HCT116 (cell line): Measurements from ENCODE around the gene LMBR1L. TPM values are rescaled to one million over a fixed set of nuclear protein-coding genes. Genes with fewer than 3 reads are reported as not detected.

Source experiments
- ATF3 ChIP-seq: IDR thresholded peaks from 2 replicates; pipeline ENCODE4 v1.6.1; 2012
- CEBPB ChIP-seq: IDR thresholded peaks from 2 replicates; pipeline ENCODE4 v1.6.1; 2012; ENCODE audit warnings: low read depth
- EGR1 ChIP-seq: IDR thresholded peaks from 2 replicates; pipeline ENCODE4 v1.6.1; 2012; ENCODE audit warnings: low read depth
- ELF1 ChIP-seq: IDR thresholded peaks from 2 replicates; pipeline ENCODE4 v1.6.1; 2012; ENCODE audit warnings: low read depth, borderline replicate concordance
- EZH2 ChIP-seq: fragments of 200-600 bp; sonication (generic); IDR thresholded peaks from 2 replicates; pipeline ENCODE4 v1.6.1; 2017; ENCODE audit warnings: antibody characterized with exemption, mixed run types
- POLR2A ChIP-seq: IDR thresholded peaks from 2 replicates; pipeline ENCODE4 v1.7.0; 2011; ENCODE audit warnings: borderline replicate concordance; ENCODE audit not compliant: insufficient read depth, insufficient read length; ENCODE audit errors: extremely low read depth
- SIN3A ChIP-seq: IDR thresholded peaks from 2 replicates; pipeline ENCODE4 v1.6.1; 2012; ENCODE audit warnings: low read depth
- SRF ChIP-seq: IDR thresholded peaks from 2 replicates; pipeline ENCODE4 v1.6.1; 2012; ENCODE audit warnings: low read depth
- ZFX ChIP-seq: fragments of 450-650 bp; IDR thresholded peaks from 2 replicates; pipeline ENCODE4 v1.6.1; 2017
- ZNF274 ChIP-seq: fragments of 200-500 bp; sonication (Bioruptor generic); IDR thresholded peaks from 2 replicates; pipeline ENCODE4 v1.6.1; 2014; ENCODE audit warnings: mild to moderate bottlenecking, low read depth, low read length, inconsistent platforms
- total RNA-seq: library from RNA; stranded (reverse); gene quantifications from one replicate; pipeline ENCODE4 v1.2.1, GENCODE V29; 2021; ENCODE audit not compliant: unreplicated experiment
- TF ChIP-seq, protein P1 (sequence below), 3 experiments: fragments of 200-600 bp in 1 of 3; sonication (generic) in 1 of 3; IDR thresholded peaks in 2 of 3; conservative IDR thresholded peaks in 1 of 3; 2 replicates each; pipeline ENCODE4 v1.5.1; 2012 to 2017; ENCODE audit warnings: low read depth in 2 of 3, low read length in 2 of 3, antibody characterized with exemption in 1 of 3, borderline replicate concordance in 1 of 3, control low read depth in 1 of 3, mild to moderate bottlenecking in 1 of 3, mixed read lengths in 1 of 3, mixed run types in 1 of 3, moderate library complexity in 1 of 3; ENCODE audit not compliant: insufficient read depth in 1 of 3
- TF ChIP-seq, protein P2 (sequence below): IDR thresholded peaks from 2 replicates; pipeline ENCODE4 v1.6.1; 2011; ENCODE audit warnings: mild to moderate bottlenecking, low read length, moderate library complexity; ENCODE audit not compliant: insufficient replicate concordance; ENCODE audit errors: extremely low read depth

The LMBR1L gene
- total RNA-seq, 1 experiment from 2014 or later: 44.4 TPM

DNA sequence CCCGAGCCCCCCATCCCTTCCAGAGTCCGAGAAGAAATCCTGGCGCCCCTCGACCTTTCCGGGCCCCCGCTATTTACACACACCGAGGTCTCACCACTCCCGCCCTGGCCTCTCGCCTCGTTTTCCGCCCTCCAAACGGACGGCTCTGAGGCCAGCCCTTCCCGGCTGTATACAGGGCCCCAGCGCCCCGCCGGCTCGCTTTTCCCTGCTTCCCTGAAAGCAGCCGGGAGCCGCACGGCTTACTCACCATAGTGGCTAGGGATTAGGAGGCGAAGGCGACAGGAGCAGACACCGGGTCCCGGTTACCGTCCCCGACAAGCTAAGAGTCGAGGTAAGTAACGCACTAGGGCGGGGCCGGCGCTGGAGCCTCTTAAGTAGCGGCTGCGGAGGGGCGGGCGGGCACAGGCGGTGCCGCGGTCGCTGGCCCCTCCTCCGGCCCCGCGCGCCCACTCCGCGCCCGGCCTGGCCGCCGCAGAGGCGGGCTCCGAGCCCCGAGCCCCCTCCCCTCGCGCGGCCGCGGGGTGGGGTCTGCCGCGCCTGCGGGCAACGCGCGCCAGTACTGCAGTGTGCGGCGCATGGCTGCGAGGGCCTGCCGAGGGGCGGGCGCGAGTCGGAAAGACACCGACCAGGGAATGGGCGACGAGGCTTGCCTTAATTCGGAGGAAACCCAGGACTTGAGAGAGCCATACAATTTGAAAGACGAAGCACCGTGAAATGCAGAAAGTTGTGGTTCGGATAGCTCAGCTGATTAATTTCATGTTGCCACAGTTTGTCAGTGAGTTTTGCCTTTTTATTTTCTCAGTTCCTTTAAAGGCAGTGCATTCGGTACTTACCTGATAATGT, 20.6 kb upstream of the LMBR1L start, which contains the start of gene TUBA1B (continued):
- TF ChIP-seq ZNF274: no peak
- peak; percentile 50; the same call in 1 of the 2 replicates for TF ChIP-seq ZFX
- TF ChIP-seq, protein P1, sequence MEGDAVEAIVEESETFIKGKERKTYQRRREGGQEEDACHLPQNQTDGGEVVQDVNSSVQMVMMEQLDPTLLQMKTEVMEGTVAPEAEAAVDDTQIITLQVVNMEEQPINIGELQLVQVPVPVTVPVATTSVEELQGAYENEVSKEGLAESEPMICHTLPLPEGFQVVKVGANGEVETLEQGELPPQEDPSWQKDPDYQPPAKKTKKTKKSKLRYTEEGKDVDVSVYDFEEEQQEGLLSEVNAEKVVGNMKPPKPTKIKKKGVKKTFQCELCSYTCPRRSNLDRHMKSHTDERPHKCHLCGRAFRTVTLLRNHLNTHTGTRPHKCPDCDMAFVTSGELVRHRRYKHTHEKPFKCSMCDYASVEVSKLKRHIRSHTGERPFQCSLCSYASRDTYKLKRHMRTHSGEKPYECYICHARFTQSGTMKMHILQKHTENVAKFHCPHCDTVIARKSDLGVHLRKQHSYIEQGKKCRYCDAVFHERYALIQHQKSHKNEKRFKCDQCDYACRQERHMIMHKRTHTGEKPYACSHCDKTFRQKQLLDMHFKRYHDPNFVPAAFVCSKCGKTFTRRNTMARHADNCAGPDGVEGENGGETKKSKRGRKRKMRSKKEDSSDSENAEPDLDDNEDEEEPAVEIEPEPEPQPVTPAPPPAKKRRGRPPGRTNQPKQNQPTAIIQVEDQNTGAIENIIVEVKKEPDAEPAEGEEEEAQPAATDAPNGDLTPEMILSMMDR (IDR thresholded peaks at IDR 0.05 in 2 of 3, conservative IDR thresholded peaks at IDR 0.05 in 1 of 3; ENCODE audit: borderline replicate concordance in 1 of 3, insufficient read depth in 1 of 3, low read depth in 2 of 3, low read length in 2 of 3): no peak
- no peak for TF ChIP-seq CEBPB
- TF ChIP-seq ATF3: no peak
- peak; percentile 99 for TF ChIP-seq SIN3A
- TF ChIP-seq EGR1: no peak
- TF ChIP-seq, protein P2, sequence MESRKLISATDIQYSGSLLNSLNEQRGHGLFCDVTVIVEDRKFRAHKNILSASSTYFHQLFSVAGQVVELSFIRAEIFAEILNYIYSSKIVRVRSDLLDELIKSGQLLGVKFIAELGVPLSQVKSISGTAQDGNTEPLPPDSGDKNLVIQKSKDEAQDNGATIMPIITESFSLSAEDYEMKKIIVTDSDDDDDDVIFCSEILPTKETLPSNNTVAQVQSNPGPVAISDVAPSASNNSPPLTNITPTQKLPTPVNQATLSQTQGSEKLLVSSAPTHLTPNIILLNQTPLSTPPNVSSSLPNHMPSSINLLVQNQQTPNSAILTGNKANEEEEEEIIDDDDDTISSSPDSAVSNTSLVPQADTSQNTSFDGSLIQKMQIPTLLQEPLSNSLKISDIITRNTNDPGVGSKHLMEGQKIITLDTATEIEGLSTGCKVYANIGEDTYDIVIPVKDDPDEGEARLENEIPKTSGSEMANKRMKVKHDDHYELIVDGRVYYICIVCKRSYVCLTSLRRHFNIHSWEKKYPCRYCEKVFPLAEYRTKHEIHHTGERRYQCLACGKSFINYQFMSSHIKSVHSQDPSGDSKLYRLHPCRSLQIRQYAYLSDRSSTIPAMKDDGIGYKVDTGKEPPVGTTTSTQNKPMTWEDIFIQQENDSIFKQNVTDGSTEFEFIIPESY: peak; percentile 67
- no peak for TF ChIP-seq EZH2
- no peak for TF ChIP-seq ELF1
- TF ChIP-seq SRF: no peak
- peak; percentile 99 for TF ChIP-seq POLR2A
